Hippocampal formation (tissue), 2 donors: ENCODE results near the gene TOE1.
"Not testable (repeated sequence)": the region's sequence is repeated elsewhere in the genome, so short reads cannot be mapped to it uniquely, and the experiment has no call there.

Source experiments
- DNase-seq, 2 donors: peaks; one replicate each; lab custom pipeline; 2025; lab: John Stamatoyannopoulos, UW

The TOE1 gene

GRCh38 chr1:45355683-45356082 lies 15.7 kb downstream of the TOE1 start:
- DNase-seq = no peak

GRCh38 chr1:45356186-45356585 lies 16.2 kb downstream of the TOE1 start:
- DNase-seq = no peak

GRCh38 chr1:45359882-45360513 lies 20.0 kb downstream of the TOE1 start:
- peak; percentile 47 to 86 for DNase-seq

DNA sequence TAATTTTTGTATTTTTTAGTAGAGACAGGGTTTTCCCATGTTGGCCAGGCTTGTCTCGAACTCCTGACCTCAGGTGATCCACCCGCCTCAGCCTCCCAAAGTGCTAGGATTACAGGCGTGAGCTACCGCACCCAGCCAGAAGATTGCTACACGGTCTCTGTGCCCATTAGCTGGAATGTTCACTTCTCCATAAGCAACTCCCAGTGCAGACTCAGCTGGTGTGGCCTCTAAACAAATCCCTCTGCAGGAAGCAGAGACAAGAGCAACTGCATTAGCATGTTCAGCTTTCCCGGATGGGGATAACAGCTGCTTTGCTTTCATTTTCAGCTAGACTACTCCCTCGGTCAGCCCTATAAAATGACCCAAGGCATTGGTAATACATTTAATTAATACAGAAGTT lies 21.0 kb downstream of the TOE1 start:
- DNase-seq = peak in 1 of 2 donors; percentile 36

DNA sequence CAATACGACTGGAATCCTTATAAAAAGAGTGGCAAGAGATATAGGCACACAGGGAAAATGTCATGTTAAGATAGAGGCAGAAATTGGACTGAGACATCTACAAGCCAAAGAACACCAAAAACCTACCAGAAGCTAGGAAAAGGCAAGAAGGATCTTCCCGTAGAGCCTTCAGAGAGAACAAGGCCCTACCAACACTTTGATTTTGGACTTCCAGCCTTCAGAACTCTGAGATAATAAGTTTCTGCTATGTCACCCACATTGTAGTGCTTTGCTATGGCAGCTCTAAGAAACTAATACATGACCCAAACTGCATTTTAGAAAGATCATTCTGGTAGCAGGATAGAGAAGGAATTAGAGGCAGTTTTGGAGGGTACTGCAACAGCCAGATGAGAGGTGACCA lies 24.3 kb downstream of the TOE1 start:
- DNase-seq = no peak

GRCh38 chr1:45365051-45365450 lies 25.1 kb downstream of the TOE1 start:
- peak; percentile 19 to 32 for DNase-seq

- DNase-seq = no peak
Observed at GRCh38 chr1:45370575-45370974, 30.6 kb downstream of the TOE1 start.

GRCh38 chr1:45373573-45373972 lies 33.6 kb downstream of the TOE1 start:
- DNase-seq = no peak

DNA sequence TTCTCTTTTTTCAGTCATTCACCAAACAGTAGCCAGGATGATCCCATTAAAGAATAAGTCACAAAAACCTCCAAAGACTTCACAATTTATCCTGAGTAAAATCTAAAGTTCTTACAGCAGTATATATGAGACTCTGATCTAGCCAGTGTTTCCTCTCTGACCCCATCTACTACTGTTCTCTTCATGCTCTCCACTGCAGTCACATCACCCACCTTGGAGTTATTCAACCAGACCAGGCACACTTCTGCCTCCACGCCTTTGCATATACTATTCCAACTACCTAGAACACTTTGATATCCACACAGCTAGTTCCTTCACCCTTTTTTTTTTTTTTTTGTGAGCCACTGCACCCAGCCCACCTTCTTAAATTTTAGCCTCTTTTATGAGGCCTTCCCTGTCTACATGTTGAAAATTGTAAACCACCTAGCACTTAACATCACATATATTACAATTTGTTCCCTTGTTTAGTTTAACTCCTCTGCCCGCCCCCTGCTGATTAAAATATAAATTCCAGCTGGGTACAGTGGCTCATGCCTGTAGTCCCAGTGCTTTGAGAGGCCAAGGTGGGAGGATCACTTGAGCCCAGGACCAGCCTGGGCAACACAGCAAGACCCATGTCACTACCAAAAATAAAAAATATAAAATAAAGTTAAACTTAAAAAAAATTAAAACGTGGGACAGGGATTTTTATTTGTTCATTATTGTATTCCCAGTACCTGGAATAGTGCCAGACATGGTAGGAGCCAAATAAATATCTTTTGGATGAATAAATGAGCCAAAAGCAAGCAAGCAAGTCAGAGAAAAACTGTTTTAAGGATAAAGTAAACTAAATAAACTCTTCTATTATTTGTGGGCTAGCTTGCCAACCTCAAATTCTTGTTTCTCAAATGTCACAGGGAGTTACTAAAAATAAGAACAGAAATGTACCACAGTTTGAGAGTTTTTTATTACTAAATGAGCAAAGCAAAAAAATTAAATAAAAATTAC lies 35.4 kb downstream of the TOE1 start:
- DNase-seq = no peak

DNA sequence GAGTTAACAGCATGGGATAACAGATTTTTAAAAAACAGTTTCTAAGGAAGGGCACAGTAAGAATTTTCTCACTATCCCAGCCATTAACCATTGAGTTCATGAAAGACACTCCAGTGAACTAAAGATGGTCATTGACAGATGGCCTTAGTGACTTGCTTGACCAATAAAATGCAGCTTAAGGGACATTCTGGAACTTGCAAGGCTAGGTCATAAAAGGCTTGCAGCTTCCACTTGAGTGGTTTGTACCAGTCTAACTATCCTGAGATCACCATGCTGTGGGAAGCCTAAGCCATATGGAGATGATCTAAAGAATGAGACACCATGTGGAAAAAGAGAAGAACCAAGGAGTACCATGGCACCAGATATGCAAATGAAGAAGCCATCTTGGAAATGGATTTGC lies 38.2 kb downstream of the TOE1 start:
- no peak for DNase-seq

DNA sequence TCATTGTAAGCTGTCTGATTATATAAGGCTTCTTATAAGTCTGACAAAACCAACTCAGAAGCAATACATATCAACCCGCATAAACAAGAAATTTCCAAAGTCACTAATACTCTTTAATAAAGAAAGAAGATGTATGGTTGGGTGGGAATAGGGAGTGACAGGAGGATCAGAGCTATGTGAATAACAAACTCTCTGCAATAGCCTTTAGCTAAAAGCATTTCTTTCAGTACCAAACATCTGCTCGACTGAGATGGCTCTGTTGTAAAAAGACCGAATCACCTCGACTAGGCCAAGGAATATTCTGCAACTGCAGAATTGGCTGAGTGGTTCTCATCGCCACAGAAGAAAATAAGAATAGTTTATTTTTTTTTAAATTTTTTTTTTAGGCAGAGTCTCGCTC lies 39.6 kb downstream of the TOE1 start:
- DNase-seq = no peak

DNA sequence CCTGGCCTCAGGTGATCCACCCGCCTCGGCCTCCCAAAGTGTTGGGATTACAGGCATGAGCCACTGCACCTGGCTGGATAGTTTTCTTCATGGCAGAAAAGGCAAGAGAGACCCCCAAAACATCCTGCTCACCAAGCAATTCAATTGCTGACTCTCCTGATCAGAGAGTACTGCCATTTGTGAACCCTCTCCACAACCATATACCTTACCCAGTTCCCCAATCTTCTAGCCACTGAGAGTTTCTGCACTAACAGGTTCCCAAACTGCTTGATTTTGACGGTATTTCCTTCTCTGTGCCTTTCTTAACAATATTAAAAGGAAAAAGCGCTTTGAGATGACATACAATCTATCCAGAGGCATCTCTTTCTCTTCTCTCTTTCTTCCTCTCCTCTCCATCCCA lies 40.2 kb downstream of the TOE1 start:
- no peak for DNase-seq

GRCh38 chr1:45380730-45381129 lies 40.8 kb downstream of the TOE1 start:
- no peak for DNase-seq

- DNase-seq = no peak
Observed at GRCh38 chr1:45381243-45381642, 41.3 kb downstream of the TOE1 start.

DNA sequence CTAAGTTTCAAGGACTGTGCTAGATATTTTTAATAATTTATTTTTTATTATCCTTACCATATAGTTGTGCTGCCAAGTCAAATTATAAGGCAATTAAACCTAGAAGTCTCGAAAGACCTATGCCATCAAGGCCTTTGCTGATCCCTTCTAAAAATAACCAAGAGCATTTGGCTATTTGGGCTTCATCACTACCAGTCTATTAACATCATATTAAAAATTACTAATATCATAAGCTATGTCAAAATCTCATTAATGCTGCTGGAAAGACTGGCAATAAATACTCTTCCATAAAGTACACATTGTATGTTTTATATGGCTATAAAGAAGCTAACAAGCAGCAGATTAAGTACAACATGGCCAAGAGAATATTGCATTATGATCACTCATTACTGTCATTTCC lies 43.2 kb downstream of the TOE1 start:
- DNase-seq = no peak

- not testable (repeated sequence) for DNase-seq
Observed at GRCh38 chr1:45384213-45384612, 44.2 kb downstream of the TOE1 start.

DNA sequence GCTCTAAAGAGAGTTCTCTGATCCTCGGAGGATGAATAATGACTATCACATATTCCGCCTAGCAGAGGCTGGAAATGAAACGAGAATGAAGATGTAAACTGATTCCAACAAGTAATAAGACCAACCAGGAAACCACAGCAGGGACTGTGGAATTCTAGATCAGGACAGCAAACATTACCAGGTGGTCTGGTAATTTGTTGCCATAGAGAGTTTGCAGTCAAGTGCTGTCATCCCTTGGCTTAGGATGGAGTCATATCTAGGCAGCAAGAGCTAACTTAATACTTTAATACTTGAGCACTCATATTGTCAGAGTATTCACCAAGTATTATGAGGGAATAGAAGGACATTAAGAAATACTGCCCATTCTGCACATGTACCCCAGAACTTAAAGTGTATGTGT lies 45.3 kb downstream of the TOE1 start:
- DNase-seq = no peak

GRCh38 chr1:45386219-45386618 lies 46.2 kb downstream of the TOE1 start:
- DNase-seq = no peak
